HCT116 (cell line): ENCODE data around the gene CTIF.

ENCODE experiments used
- CBX3 ChIP-seq: IDR thresholded peaks from 2 replicates; pipeline ENCODE4 v1.6.1; 2012; ENCODE audit warnings: low read depth
- MAX ChIP-seq: IDR thresholded peaks from 2 replicates; pipeline ENCODE4 v1.6.1; 2012
- POLR2AphosphoS5 ChIP-seq: IDR thresholded peaks from 2 replicates; pipeline ENCODE4 v1.6.1; 2011; ENCODE audit warnings: mild to moderate bottlenecking, low read depth, low read length, moderate library complexity
- SIN3A ChIP-seq: IDR thresholded peaks from 2 replicates; pipeline ENCODE4 v1.6.1; 2012; ENCODE audit warnings: low read depth
- SP1 ChIP-seq: IDR thresholded peaks from 2 replicates; pipeline ENCODE4 v1.6.1; 2012; ENCODE audit warnings: low read depth
- ZNF274 ChIP-seq: fragments of 200-500 bp; sonication (Bioruptor generic); IDR thresholded peaks from 2 replicates; pipeline ENCODE4 v1.6.1; 2014; ENCODE audit warnings: mild to moderate bottlenecking, low read depth, low read length, inconsistent platforms
- TF ChIP-seq, protein P1 (sequence below), 3 experiments: fragments of 200-600 bp in 1 of 3; sonication (generic) in 1 of 3; IDR thresholded peaks in 2 of 3; conservative IDR thresholded peaks in 1 of 3; 2 replicates each; pipeline ENCODE4 v1.5.1; 2012 to 2017; ENCODE audit warnings: low read depth in 2 of 3, low read length in 2 of 3, antibody characterized with exemption in 1 of 3, borderline replicate concordance in 1 of 3, control low read depth in 1 of 3, mild to moderate bottlenecking in 1 of 3, mixed read lengths in 1 of 3, mixed run types in 1 of 3, moderate library complexity in 1 of 3; ENCODE audit not compliant: insufficient read depth in 1 of 3
- TF ChIP-seq, protein P2 (sequence below): IDR thresholded peaks from 2 replicates; pipeline ENCODE4 v1.6.1; 2012

GRCh38 chr18:48723016-48723415 lies 184.2 kb downstream of the CTIF start:
- TF ChIP-seq, protein P1, sequence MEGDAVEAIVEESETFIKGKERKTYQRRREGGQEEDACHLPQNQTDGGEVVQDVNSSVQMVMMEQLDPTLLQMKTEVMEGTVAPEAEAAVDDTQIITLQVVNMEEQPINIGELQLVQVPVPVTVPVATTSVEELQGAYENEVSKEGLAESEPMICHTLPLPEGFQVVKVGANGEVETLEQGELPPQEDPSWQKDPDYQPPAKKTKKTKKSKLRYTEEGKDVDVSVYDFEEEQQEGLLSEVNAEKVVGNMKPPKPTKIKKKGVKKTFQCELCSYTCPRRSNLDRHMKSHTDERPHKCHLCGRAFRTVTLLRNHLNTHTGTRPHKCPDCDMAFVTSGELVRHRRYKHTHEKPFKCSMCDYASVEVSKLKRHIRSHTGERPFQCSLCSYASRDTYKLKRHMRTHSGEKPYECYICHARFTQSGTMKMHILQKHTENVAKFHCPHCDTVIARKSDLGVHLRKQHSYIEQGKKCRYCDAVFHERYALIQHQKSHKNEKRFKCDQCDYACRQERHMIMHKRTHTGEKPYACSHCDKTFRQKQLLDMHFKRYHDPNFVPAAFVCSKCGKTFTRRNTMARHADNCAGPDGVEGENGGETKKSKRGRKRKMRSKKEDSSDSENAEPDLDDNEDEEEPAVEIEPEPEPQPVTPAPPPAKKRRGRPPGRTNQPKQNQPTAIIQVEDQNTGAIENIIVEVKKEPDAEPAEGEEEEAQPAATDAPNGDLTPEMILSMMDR (IDR thresholded peaks at IDR 0.05 in 2 of 3, conservative IDR thresholded peaks at IDR 0.05 in 1 of 3; ENCODE audit: borderline replicate concordance in 1 of 3, insufficient read depth in 1 of 3, low read depth in 2 of 3, low read length in 2 of 3): no peak
- TF ChIP-seq SP1: no peak
- no peak for TF ChIP-seq ZNF274
- TF ChIP-seq, protein P2, sequence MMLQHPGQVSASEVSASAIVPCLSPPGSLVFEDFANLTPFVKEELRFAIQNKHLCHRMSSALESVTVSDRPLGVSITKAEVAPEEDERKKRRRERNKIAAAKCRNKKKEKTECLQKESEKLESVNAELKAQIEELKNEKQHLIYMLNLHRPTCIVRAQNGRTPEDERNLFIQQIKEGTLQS: no peak
- TF ChIP-seq CBX3: no peak
- TF ChIP-seq SIN3A: no peak
- TF ChIP-seq POLR2AphosphoS5: no peak
- TF ChIP-seq MAX: no peak
